HepG2 (cell line): ENCODE measurements around the gene ZNF454.

Experiments used
- CTCF ChIP-seq: sonication (generic); formaldehyde crosslinking; IDR thresholded peaks from 2 replicates; pipeline ENCODE4 v1.5.0; 2020; ENCODE audit warnings: mild to moderate bottlenecking, missing genetic modification reagents, moderate library complexity
- PBX3 ChIP-seq: sonication (generic); formaldehyde crosslinking; IDR thresholded peaks from 2 replicates; pipeline ENCODE4 v1.8.1; 2023; ENCODE audit warnings: missing genetic modification reagents, inconsistent platforms, borderline replicate concordance

- TF ChIP-seq PBX3 (CRISPR knock-in tag): no peak
- TF ChIP-seq CTCF: no peak
Observed at GRCh38 chr5:178986326-178986960, 45.4 kb downstream of the ZNF454 start.
